T-helper 1 cell treated with Interleukin-12 subunit alpha and Interleukin-12 subunit beta and Interleukin-4 antibody, amounts not matched to agents 30 ng/mL and 1 ng/mL, for 36 hours (primary cell): Measurements from ENCODE around the gene GLT6D1. TPM values are rescaled to one million over a fixed set of nuclear protein-coding genes. Genes with fewer than 3 reads are reported as not detected.

ENCODE experiments used
- intact Hi-C: fragments of 100-400 bp; cut with micrococcal nuclease; formaldehyde crosslinking; loops from one replicate; pipeline ENCODE4 v1.15.1; 2024
- total RNA-seq: library from RNA; stranded (reverse); gene quantifications from 2 replicates; pipeline ENCODE4 v1.2.3, GENCODE V29; 2022

Gene GLT6D1
- total RNA-seq, 1 donor from 2014 or later: not detected

- intact Hi-C loops: no loop called here
Observed at GRCh38 chr9:135624282-135624681, 15.1 kb downstream of the GLT6D1 start.

GRCh38 chr9:135622415-135623020 is 16.8 kb downstream of the GLT6D1 start:
- intact Hi-C loops: no loop called here

GRCh38 chr9:135620558-135620957 is 18.8 kb downstream of the GLT6D1 start:
- intact Hi-C loops: no loop called here

- intact Hi-C loops: no loop called here
Observed at GRCh38 chr9:135619599-135619886, 19.8 kb downstream of the GLT6D1 start.

- intact Hi-C loops: no loop called here
Observed at GRCh38 chr9:135618866-135619598, 20.3 kb downstream of the GLT6D1 start.

- intact Hi-C loops: no loop called here
Observed at GRCh38 chr9:135617991-135618411, 21.3 kb downstream of the GLT6D1 start.

- intact Hi-C loops: no loop called here
Observed at GRCh38 chr9:135617538-135617900, 21.8 kb downstream of the GLT6D1 start.

- intact Hi-C loops: no loop called here
Observed at GRCh38 chr9:135616619-135617537, 22.5 kb downstream of the GLT6D1 start.

- intact Hi-C loops: no loop called here
Observed at GRCh38 chr9:135615666-135616618, 23.4 kb downstream of the GLT6D1 start.

- intact Hi-C loops: no loop called here
Observed at GRCh38 chr9:135614821-135615665, 24.3 kb downstream of the GLT6D1 start.

- intact Hi-C loops: no loop called here
Observed at GRCh38 chr9:135613946-135614805, 25.2 kb downstream of the GLT6D1 start.

- intact Hi-C loops: no loop called here
Observed at GRCh38 chr9:135612981-135613910, 26.1 kb downstream of the GLT6D1 start.

GRCh38 chr9:135612437-135612836 is 26.9 kb downstream of the GLT6D1 start:
- intact Hi-C loops: no loop called here

GRCh38 chr9:135611875-135612209 is 27.5 kb downstream of the GLT6D1 start:
- intact Hi-C loops: no loop called here

GRCh38 chr9:135611142-135611874 is 28.0 kb downstream of the GLT6D1 start:
- intact Hi-C loops: no loop called here

GRCh38 chr9:135610290-135611141 is 28.8 kb downstream of the GLT6D1 start:
- intact Hi-C loops: no loop called here
